ENCODE data around the gene MBD3.

DNA sequence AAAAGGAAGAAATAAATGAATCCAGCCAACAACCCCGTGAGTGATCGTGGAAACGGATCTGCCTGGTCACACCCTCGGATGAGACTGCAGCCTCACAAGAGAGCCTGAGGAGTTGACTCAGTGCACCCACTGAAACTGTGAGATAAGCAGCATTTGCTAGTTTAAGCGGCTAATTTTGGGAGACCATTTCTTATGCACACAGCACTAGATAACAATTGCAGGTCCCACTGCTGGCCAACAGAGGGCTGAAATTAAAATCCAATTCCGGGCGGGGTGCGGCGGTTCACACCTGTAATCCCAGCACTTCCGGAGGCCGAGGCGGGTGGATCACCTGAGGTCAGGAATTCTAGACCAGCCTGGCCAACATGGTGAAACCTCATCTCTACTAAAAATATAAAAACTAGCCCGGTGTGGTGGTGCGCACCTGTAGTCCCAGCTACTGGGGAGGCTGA lies 9.0 kb upstream of the MBD3 start:
- TF ChIP-seq, protein P1, sequence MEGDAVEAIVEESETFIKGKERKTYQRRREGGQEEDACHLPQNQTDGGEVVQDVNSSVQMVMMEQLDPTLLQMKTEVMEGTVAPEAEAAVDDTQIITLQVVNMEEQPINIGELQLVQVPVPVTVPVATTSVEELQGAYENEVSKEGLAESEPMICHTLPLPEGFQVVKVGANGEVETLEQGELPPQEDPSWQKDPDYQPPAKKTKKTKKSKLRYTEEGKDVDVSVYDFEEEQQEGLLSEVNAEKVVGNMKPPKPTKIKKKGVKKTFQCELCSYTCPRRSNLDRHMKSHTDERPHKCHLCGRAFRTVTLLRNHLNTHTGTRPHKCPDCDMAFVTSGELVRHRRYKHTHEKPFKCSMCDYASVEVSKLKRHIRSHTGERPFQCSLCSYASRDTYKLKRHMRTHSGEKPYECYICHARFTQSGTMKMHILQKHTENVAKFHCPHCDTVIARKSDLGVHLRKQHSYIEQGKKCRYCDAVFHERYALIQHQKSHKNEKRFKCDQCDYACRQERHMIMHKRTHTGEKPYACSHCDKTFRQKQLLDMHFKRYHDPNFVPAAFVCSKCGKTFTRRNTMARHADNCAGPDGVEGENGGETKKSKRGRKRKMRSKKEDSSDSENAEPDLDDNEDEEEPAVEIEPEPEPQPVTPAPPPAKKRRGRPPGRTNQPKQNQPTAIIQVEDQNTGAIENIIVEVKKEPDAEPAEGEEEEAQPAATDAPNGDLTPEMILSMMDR (IDR thresholded peaks at IDR 0.05; ENCODE audit: low read length), result peak; percentile 28
- no peak for TF ChIP-seq EZH2phosphoT487 (IDR thresholded peaks at IDR 0.05; ENCODE audit: low read length)
- no peak for TF ChIP-seq EZH2 (optimal IDR thresholded peaks at IDR 0.05; ENCODE audit: low read depth, low read length)
